ENCODE data around the gene HEBP2. TPM values are rescaled to one million over a fixed set of nuclear protein-coding genes. Genes with fewer than 3 reads are reported as not detected.
A peak's percentile ranks its signal among the peaks of the same experiment; 100 is the strongest.

HEBP2 gene
- total and polyA plus RNA-seq, 2 donors from 2014 or later = 62.6 to 66.5 TPM

- Histone ChIP-seq H3K4me3 (ENCODE audit: low read length in 3 of 3) (no peak overlapping the region), H3K9me3 (ENCODE audit: control insufficient read depth in 2 of 3, insufficient read depth in 1 of 3, low read length in 3 of 3) (no peaks in the 10 kb centered on the region), H3K27ac (ENCODE audit: low read depth in 2 of 2, low read length in 2 of 2) (no peak overlapping the region), H3K36me3 (ENCODE audit: control insufficient read depth in 2 of 3, insufficient read depth in 3 of 3, low read length in 3 of 3) (peaks cover 0 to 16% (median 9%) of the 10 kb centered on the region in 3 donors), H3K9ac (ENCODE audit: low read length in 3 of 3) (no peak overlapping the region), H3K4me1 (ENCODE audit: control insufficient read depth in 2 of 3, insufficient read depth in 2 of 3, low read depth in 1 of 3, low read length in 3 of 3) (no peaks in the 10 kb centered on the region), H3K27me3 (ENCODE audit: control insufficient read depth, insufficient read depth, low read length) (no peaks in the 10 kb centered on the region)
- FAIRE-seq (no peak), DNase-seq (no peak)
- intact Hi-C loops (cut with DNase I) = no loop called here
- TF ChIP-seq CTCF (IDR thresholded peaks at IDR 0.05; ENCODE audit: borderline replicate concordance, extremely low read depth, insufficient read depth) = no peak
These were observed 26.5 kb downstream of the HEBP2 start for GRCh38 chr6:138430361-138431145.

- peaks cover 0 to 18% (median 8%) of the 10 kb centered on the region in 3 donors for H3K36me3 ChIP-seq (ENCODE audit: control insufficient read depth in 2 of 3, insufficient read depth in 3 of 3, low read length in 3 of 3)
- intact Hi-C loops (cut with DNase I) = no loop called here
- FAIRE-seq (no peak), DNase-seq (peak in 1 of 5 donors; percentile 36)
- H3K9me3 ChIP-seq (ENCODE audit: control insufficient read depth in 2 of 3, insufficient read depth in 1 of 3, low read length in 3 of 3) = no peaks in the 10 kb centered on the region
- H3K27me3 ChIP-seq (ENCODE audit: control insufficient read depth, insufficient read depth, low read length) = no peaks in the 10 kb centered on the region
- H3K27ac ChIP-seq (ENCODE audit: low read depth in 2 of 2, low read length in 2 of 2) = no peak overlapping the region
- no peak for TF ChIP-seq CTCF (IDR thresholded peaks at IDR 0.05; ENCODE audit: borderline replicate concordance, extremely low read depth, insufficient read depth)
- H3K4me1 ChIP-seq (ENCODE audit: control insufficient read depth in 2 of 3, insufficient read depth in 2 of 3, low read depth in 1 of 3, low read length in 3 of 3) = no peaks in the 10 kb centered on the region
- H3K4me3 ChIP-seq (ENCODE audit: low read length in 3 of 3) = no peak overlapping the region
- no peak overlapping the region for H3K9ac ChIP-seq (ENCODE audit: low read length in 3 of 3)
These were observed 27.4 kb downstream of the HEBP2 start for GRCh38 chr6:138431256-138432062.

GRCh38 chr6:138432063-138432356 lies 28.0 kb downstream of the HEBP2 start:
- no peaks in the 10 kb centered on the region for H3K27me3 ChIP-seq (ENCODE audit: control insufficient read depth, insufficient read depth, low read length)
- no peak overlapping the region for H3K27ac ChIP-seq (ENCODE audit: low read depth in 2 of 2, low read length in 2 of 2)
- DNase-seq (no peak), FAIRE-seq (no peak)
- peaks cover 0 to 20% (median 3%) of the 10 kb centered on the region in 3 donors for H3K36me3 ChIP-seq (ENCODE audit: control insufficient read depth in 2 of 3, insufficient read depth in 3 of 3, low read length in 3 of 3)
- intact Hi-C loops (cut with DNase I) = no loop called here
- H3K9me3 ChIP-seq (ENCODE audit: control insufficient read depth in 2 of 3, insufficient read depth in 1 of 3, low read length in 3 of 3) = no peaks in the 10 kb centered on the region
- no peak overlapping the region for H3K9ac ChIP-seq (ENCODE audit: low read length in 3 of 3)
- no peak for TF ChIP-seq CTCF (IDR thresholded peaks at IDR 0.05; ENCODE audit: borderline replicate concordance, extremely low read depth, insufficient read depth)
- H3K4me1 ChIP-seq (ENCODE audit: control insufficient read depth in 2 of 3, insufficient read depth in 2 of 3, low read depth in 1 of 3, low read length in 3 of 3) = no peaks in the 10 kb centered on the region
- no peak overlapping the region for H3K4me3 ChIP-seq (ENCODE audit: low read length in 3 of 3)
